HG03139 (cell line): ENCODE results near the gene SPTBN4.
"Not testable (repeated sequence)": the region's sequence is repeated elsewhere in the genome, so short reads cannot be mapped to it uniquely, and the experiment has no call there.

Experiments used
- ATAC-seq: cut with Tn5 transposase; IDR thresholded peaks from one replicate; pipeline ENCODE4 v1.9.1; 2021; ENCODE audit not compliant: unreplicated experiment

SPTBN4 gene

GRCh38 chr19:40441719-40442253, 25.0 kb upstream of the SPTBN4 start:
- no peak for ATAC-seq

GRCh38 chr19:40442328-40443130, 24.3 kb upstream of the SPTBN4 start:
- ATAC-seq, result no peak

DNA sequence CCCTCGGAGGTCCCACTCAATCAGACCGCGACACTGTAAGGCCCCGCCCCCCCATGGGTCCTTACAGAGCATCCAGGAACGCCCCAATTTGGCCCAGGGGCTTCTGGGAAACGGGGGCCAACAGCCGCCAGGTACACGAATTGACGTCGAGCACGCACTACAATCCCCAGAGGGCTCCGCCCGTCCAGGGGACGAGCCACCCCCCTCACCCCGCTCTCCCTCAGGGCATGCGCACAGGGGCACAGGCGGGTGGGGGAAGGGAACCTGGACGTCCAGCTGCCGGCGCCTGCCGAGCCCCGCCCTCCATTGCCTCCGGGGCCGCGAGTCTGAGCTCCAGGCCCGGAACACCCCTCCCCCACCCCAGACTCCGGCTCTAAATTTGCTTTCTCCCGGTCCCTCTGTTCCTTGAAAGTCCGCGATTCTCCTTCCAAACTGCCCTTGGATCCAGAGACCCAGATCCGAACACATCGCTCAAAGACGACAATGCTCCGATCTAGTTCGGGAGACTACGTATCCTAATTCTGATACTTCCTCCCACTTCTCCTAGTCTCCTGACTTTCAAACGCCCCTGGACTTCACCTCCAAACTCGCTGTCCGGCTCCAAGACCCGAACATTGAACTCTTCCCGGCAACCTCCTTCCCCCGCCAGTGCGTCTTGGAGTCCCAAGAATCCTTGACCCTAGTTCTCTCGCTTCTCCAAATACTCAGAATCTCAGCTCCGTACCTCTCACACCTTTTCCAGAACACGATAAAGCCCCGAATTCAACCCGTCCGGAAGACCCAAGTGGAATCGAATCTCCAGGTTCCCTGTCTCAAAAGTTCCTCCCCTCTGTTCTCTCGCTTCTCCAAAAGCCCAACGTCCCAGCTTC, 23.4 kb upstream of the SPTBN4 start:
- ATAC-seq, result peak; percentile 67

GRCh38 chr19:40444000-40444824, 22.6 kb upstream of the SPTBN4 start, which contains the start of gene SERTAD3:
Gene SERTAD3 (minus strand): TSS chr19:40444335. CDS start chr19:40442080, 2,255 bp downstream.
- peak; percentile 55 for ATAC-seq

GRCh38 chr19:40444825-40445312, 21.9 kb upstream of the SPTBN4 start:
- ATAC-seq, result no peak

- no peak for ATAC-seq
Measured at GRCh38 chr19:40445780-40446262, 21.0 kb upstream of the SPTBN4 start.

GRCh38 chr19:40446263-40446784, 20.5 kb upstream of the SPTBN4 start:
- no peak for ATAC-seq

DNA sequence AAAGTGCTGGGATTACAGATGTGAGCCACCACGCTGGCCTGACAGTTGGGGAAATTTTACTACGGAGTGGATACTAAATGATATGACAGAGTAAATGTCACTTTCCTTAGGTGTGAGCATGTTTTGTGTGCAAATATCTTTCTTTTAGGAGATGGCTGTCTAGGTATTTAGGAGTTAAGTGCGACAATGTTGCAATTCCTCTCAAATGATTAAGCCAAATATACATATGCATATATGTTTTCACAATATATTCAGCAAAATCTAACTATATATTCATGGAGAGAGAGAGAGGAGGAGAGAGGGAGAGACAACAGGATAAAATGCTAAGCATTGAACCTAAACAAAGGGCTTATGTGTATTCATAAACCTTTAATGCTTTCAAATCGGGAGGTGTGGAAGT, 17.3 kb upstream of the SPTBN4 start:
- ATAC-seq, result no peak

DNA sequence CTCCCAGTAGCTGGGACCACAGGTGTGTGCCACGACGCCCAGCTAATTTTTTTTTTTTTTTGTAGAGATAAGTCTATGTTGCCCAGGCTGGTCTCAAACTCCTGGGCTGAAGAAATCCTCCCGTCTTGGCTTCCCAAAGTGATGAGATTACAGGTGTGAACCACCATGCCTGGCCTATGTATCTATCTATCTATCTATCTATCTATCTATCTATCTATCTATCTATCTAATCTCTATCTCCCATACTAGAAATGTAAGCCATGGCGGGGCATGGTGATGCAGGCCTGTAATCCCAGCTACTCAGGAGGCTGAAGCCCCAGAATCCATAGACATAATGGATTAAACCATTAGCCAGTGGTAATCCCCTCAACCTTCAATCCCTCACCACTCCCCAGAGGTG, 16.1 kb upstream of the SPTBN4 start:
- no peak for ATAC-seq

DNA sequence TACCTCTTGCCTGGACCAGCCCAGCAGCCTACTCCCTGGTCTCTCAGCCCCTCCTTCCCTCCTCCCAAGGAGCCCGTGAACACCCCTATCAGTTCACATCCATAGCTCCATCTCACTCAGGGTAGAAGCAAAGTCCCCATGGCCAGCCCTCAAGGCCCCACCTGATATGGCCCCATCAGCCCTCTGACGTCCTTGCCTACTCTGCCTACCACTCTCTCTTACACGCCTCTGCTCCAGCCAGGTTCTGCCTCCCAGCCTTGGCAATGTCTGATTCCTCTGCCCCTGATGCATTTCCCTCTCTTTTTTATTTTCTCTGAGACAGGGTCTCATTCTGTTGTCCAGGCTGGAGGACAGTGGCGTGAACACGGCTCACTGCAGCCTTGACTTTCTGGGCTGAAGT, 14.8 kb upstream of the SPTBN4 start:
- no peak for ATAC-seq

GRCh38 chr19:40453151-40453735, 13.6 kb upstream of the SPTBN4 start:
- no peak for ATAC-seq

GRCh38 chr19:40453943-40454342, 12.9 kb upstream of the SPTBN4 start:
- ATAC-seq, result not testable (repeated sequence)

- ATAC-seq, result no peak
Measured at GRCh38 chr19:40457048-40457447, 9.8 kb upstream of the SPTBN4 start.

- no peak for ATAC-seq
Measured at GRCh38 chr19:40457953-40458596, 8.7 kb upstream of the SPTBN4 start.

GRCh38 chr19:40458597-40458974, 8.2 kb upstream of the SPTBN4 start:
- ATAC-seq, result no peak

- ATAC-seq, result no peak
Measured at GRCh38 chr19:40460185-40460584, 6.6 kb upstream of the SPTBN4 start.

- ATAC-seq, result no peak
Measured at GRCh38 chr19:40461669-40462221, 5.1 kb upstream of the SPTBN4 start.

DNA sequence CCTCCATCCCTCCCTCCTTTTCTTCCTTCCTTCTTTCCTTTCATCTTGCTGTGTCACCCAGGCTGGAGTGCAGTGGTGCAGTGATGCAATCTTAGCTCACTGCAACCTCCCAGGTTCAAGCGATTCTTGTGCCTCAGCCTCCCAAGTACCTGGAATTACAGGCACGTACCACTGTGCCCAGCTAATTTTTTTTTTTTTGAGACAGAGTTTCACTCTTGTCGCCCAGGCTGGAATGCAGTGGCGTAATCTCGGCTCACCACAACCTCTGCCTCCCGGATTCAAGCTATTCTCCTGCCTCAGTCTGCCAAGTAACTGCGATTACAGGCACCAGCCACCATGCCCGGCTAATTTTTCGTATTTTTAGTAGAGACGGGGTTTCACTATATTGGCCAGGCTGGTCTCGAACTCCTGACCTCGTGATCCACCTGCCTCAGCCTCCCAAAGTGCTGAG, 3.2 kb upstream of the SPTBN4 start:
- not testable (repeated sequence) for ATAC-seq
